ENCODE data around the gene WBP1L.

DNA sequence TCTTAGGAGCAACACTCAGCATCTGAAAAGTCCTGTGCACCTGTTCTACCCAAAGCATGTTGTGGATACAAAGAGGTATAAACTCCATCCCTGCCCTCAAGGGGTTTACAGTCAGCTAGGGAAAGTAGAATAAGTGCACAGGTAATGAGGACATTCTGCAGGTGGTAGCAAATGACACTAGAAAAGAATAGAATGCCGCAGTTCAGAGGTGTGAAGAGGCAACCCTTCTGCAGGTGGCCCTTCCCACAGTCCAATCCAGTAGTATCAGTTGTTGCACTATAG, 36.7 kb downstream of the WBP1L start:
- TF ChIP-seq ZNF366 (tag by site-specific recombination; conservative IDR thresholded peaks at IDR 0.05) (no peak), ZNF777 (tag by site-specific recombination; IDR thresholded peaks at IDR 0.05; ENCODE audit: borderline replicate concordance) (no peak), ZNF274 (IDR thresholded peaks at IDR 0.05; ENCODE audit: low read length) (no peak), ZNF274 (tag by site-specific recombination; IDR thresholded peaks at IDR 0.05; ENCODE audit: borderline replicate concordance) (no peak)
- TF ChIP-seq, protein P1, sequence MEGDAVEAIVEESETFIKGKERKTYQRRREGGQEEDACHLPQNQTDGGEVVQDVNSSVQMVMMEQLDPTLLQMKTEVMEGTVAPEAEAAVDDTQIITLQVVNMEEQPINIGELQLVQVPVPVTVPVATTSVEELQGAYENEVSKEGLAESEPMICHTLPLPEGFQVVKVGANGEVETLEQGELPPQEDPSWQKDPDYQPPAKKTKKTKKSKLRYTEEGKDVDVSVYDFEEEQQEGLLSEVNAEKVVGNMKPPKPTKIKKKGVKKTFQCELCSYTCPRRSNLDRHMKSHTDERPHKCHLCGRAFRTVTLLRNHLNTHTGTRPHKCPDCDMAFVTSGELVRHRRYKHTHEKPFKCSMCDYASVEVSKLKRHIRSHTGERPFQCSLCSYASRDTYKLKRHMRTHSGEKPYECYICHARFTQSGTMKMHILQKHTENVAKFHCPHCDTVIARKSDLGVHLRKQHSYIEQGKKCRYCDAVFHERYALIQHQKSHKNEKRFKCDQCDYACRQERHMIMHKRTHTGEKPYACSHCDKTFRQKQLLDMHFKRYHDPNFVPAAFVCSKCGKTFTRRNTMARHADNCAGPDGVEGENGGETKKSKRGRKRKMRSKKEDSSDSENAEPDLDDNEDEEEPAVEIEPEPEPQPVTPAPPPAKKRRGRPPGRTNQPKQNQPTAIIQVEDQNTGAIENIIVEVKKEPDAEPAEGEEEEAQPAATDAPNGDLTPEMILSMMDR (tag by site-specific recombination; IDR thresholded peaks at IDR 0.05), result no peak
